Fibroblast of lung (primary cell): ENCODE data around the gene TMC1. TPM values are rescaled to one million over a fixed set of nuclear protein-coding genes. Genes with fewer than 3 reads are reported as not detected.

Experiments used
- DNase-seq, 2 donors: peaks; one replicate each; pipeline versions ENCODE4 v3.0.0 to v3.0.0-alpha.2; 2010; ENCODE audit warnings: low read depth in 2 of 2
- H2AFZ ChIP-seq: 2 replicates; pipeline ENCODE4 v1.5.1; 2012; ENCODE audit warnings: low read length, control low read depth, inconsistent platforms
- H3K27ac ChIP-seq: 2 replicates; pipeline ENCODE4 v1.5.1; 2011; ENCODE audit warnings: low read length, control low read depth; ENCODE audit not compliant: insufficient read depth
- H3K27me3 ChIP-seq: 2 replicates; pipeline ENCODE4 v1.5.1; 2011; ENCODE audit warnings: mild to moderate bottlenecking, low read length; ENCODE audit not compliant: control insufficient read depth, insufficient read depth
- H3K36me3 ChIP-seq: 2 replicates; pipeline ENCODE4 v1.5.1; 2011; ENCODE audit warnings: low read length; ENCODE audit not compliant: control insufficient read depth, insufficient read depth
- H3K4me1 ChIP-seq: 2 replicates; pipeline ENCODE4 v1.5.1; 2011; ENCODE audit warnings: low read length; ENCODE audit not compliant: control insufficient read depth, insufficient read depth; ENCODE audit errors: extremely low read depth
- H3K4me2 ChIP-seq: 2 replicates; pipeline ENCODE4 v1.5.1; 2011; ENCODE audit warnings: low read length, control low read depth; ENCODE audit not compliant: insufficient read depth; ENCODE audit errors: extremely low read depth
- H3K4me3 ChIP-seq, 4 experiments: fragments of 200-600 bp in 1 of 4; sonication (generic) in 1 of 4; replicated peaks in 1 of 4; 2 replicates each; pipeline ENCODE4 v1.5.1; 2011 to 2016; ENCODE audit warnings: low read length in 4 of 4, low read depth in 3 of 4, mild to moderate bottlenecking in 3 of 4, control low read depth in 2 of 4, inconsistent platforms in 1 of 4, mixed read lengths in 1 of 4; ENCODE audit not compliant: insufficient read depth in 1 of 4; ENCODE audit errors: control extremely low read depth in 1 of 4
- H3K79me2 ChIP-seq: 2 replicates; pipeline ENCODE4 v1.5.1; 2012; ENCODE audit warnings: mild to moderate bottlenecking, low read length, inconsistent platforms; ENCODE audit not compliant: control insufficient read depth, insufficient read depth
- H3K9ac ChIP-seq: 2 replicates; pipeline ENCODE4 v1.5.1; 2011; ENCODE audit warnings: mild to moderate bottlenecking, low read length, control low read depth; ENCODE audit not compliant: insufficient read depth
- H3K9me3 ChIP-seq: 2 replicates; pipeline ENCODE4 v1.5.1; 2012; ENCODE audit warnings: low read depth, low read length; ENCODE audit not compliant: control insufficient read depth, insufficient read depth
- H4K20me1 ChIP-seq: 2 replicates; pipeline ENCODE4 v1.5.1; 2011; ENCODE audit warnings: low read length; ENCODE audit not compliant: control insufficient read depth, insufficient read depth; ENCODE audit errors: extremely low read depth
- EZH2 ChIP-seq: IDR thresholded peaks from 2 replicates; pipeline ENCODE4 v1.5.1; 2012; ENCODE audit warnings: low read length, control low read depth, mild to moderate bottlenecking; ENCODE audit errors: missing control alignments
- polyA plus RNA-seq, 2 donors: library from polyadenylated mRNA; depleted of rRNA in 1 of 2; stranded (reverse) in 1 of 2; unstranded in 1 of 2; fragments of >200 nt; gene quantifications; 2 replicates each; pipeline ENCODE4 v1.2.1, GENCODE V29; 2011 to 2012; ENCODE audit warnings: missing spikeins in 1 of 2
- total RNA-seq: library from RNA; depleted of rRNA; stranded (reverse); fragments of >200 nt; gene quantifications from 2 replicates; pipeline ENCODE4 v1.2.1, GENCODE V29; 2014
- TF ChIP-seq, protein P1 (sequence below), 2 donors: IDR thresholded peaks in 1 of 2; conservative IDR thresholded peaks in 1 of 2; 1 replicate in 1 of 2; 2 replicates in 1 of 2; pipeline ENCODE4 v1.5.1; 2011 to 2012; ENCODE audit warnings: low read length in 2 of 2, control low read depth in 1 of 2, inconsistent platforms in 1 of 2, low read depth in 1 of 2, mild to moderate bottlenecking in 1 of 2

Gene TMC1
- total and polyA plus RNA-seq, 2 donors (not counting 1 experiment from before 2014, with no cell fraction given), result 0.27 to 0.33 TPM

DNA sequence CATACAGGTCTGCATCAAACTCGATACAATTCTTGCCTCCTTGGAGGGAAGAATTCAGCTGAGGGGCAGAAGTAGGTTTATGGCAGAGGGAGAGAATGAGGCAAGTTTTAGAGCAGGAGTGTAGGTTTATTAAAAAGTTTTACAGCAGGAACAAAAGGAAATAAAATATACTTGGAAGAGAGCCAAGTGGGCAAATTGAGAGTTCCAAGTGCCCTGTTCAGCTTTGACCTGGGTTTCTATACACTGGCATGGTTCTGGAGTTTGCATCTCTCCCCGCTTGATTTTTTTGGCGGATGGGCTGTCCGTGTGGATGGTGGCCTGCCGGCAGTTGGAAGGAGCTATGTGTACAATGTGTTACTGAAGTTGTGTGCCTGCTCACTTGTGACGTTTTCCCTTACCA is 315.4 kb downstream of the TMC1 start:
- no peak overlapping the region for H2AFZ ChIP-seq
- H4K20me1 ChIP-seq, result no peaks in the 10 kb centered on the region
- TF ChIP-seq, protein P1, sequence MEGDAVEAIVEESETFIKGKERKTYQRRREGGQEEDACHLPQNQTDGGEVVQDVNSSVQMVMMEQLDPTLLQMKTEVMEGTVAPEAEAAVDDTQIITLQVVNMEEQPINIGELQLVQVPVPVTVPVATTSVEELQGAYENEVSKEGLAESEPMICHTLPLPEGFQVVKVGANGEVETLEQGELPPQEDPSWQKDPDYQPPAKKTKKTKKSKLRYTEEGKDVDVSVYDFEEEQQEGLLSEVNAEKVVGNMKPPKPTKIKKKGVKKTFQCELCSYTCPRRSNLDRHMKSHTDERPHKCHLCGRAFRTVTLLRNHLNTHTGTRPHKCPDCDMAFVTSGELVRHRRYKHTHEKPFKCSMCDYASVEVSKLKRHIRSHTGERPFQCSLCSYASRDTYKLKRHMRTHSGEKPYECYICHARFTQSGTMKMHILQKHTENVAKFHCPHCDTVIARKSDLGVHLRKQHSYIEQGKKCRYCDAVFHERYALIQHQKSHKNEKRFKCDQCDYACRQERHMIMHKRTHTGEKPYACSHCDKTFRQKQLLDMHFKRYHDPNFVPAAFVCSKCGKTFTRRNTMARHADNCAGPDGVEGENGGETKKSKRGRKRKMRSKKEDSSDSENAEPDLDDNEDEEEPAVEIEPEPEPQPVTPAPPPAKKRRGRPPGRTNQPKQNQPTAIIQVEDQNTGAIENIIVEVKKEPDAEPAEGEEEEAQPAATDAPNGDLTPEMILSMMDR (conservative IDR thresholded peaks at IDR 0.05 in 1 of 2, IDR thresholded peaks at IDR 0.05 in 1 of 2; ENCODE audit: low read depth in 1 of 2, low read length in 2 of 2), result no peak
- TF ChIP-seq EZH2, result no peak
- no peaks in the 10 kb centered on the region for H3K36me3 ChIP-seq
- H3K9me3 ChIP-seq, result no peaks in the 10 kb centered on the region
- no peak overlapping the region for H3K4me3 ChIP-seq
- H3K9ac ChIP-seq, result no peak overlapping the region
- H3K4me2 ChIP-seq, result no peak overlapping the region
- H3K79me2 ChIP-seq, result no peaks in the 10 kb centered on the region
- H3K4me1 ChIP-seq, result no peaks in the 10 kb centered on the region
- DNase-seq, result no peak
- no peaks in the 10 kb centered on the region for H3K27me3 ChIP-seq
- no peak overlapping the region for H3K27ac ChIP-seq

DNA sequence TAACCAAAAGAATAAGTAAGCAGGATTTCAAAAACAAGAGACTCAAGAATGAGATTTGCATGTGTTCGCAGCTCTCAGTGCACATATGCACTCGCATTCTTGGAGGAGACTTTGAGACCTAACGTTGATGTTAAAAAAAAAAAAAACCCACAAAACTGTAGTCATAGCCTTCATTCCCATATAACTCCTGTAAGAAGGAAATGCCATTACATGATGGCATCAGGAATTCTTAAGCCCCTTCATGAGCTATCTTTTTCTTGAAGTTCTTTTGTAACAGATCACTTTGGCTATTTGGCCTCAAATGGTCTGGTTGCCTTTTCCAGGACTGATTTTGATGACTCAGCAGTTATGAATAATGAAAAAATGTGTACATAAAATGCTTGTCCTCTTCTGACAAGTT is 317.7 kb downstream of the TMC1 start:
- H3K27me3 ChIP-seq, result no peaks in the 10 kb centered on the region
- H3K9me3 ChIP-seq, result no peaks in the 10 kb centered on the region
- no peak overlapping the region for H3K4me3 ChIP-seq
- H3K79me2 ChIP-seq, result no peaks in the 10 kb centered on the region
- H4K20me1 ChIP-seq, result no peaks in the 10 kb centered on the region
- no peak overlapping the region for H3K27ac ChIP-seq
- no peak overlapping the region for H3K4me2 ChIP-seq
- H2AFZ ChIP-seq, result no peak overlapping the region
- H3K4me1 ChIP-seq, result no peaks in the 10 kb centered on the region
- no peak overlapping the region for H3K9ac ChIP-seq
- no peak for TF ChIP-seq EZH2
- peak; percentile 3 to 64 for DNase-seq
- H3K36me3 ChIP-seq, result no peaks in the 10 kb centered on the region

DNA sequence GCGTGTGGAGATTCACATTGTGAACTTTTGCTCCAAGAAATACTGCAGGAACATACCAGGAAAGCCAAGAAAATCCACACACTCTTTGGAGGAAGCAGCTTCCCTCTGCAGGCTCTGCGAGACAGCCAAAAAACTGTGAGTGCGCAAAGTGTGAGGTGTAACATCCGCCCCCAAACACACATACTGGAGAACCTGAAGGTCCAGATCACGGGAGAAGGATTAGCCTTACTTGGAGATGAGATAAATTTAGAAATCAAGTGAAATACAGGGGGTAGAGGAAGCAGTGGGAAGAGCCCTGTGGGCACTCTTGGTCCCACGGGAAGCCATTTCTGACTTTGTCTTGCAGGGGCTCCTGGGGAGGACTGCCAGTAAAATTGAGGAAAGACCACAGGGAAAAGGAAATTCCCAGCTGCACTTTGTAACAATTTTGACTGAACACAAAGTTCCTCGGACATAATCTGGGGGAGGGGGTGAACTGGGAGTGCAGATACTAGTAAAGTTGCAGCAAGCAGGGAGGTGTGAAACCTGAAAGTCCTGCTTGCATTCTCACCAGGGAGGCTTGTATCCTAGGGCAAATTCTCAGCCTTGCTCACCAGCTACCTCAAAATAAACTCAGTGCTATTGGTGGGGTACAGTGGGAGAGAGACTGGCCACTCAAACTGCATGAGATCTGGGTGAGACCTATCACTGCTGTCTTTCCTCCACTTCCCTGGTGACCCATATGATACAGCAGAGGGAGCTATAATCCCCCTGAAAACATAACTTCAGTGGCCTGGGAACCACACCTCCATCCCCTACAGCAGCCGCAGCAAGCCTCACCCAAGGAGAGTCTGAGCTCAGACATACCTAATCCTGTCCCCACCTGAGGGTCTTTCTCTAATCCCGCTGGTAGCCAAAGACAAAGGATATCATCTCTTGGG is 322.4 kb downstream of the TMC1 start:
- Histone ChIP-seq H3K36me3 (no peaks in the 10 kb centered on the region), H4K20me1 (no peaks in the 10 kb centered on the region), H3K4me1 (no peaks in the 10 kb centered on the region), H3K4me3 (no peak overlapping the region), H3K9me3 (no peaks in the 10 kb centered on the region), H3K4me2 (no peak overlapping the region), H3K27me3 (no peaks in the 10 kb centered on the region), H3K27ac (no peak overlapping the region), H3K79me2 (no peaks in the 10 kb centered on the region), H2AFZ (no peak overlapping the region), H3K9ac (no peak overlapping the region)
- DNase-seq, result no peak
- no peak for TF ChIP-seq EZH2
- TF ChIP-seq, protein P1 (conservative IDR thresholded peaks at IDR 0.05 in 1 of 2, IDR thresholded peaks at IDR 0.05 in 1 of 2; ENCODE audit: low read depth in 1 of 2, low read length in 2 of 2), result no peak
